AG10803 (cell line): ENCODE results near the gene SYNDIG1.

ENCODE experiments used
- DNase-seq: peaks from one replicate; pipeline ENCODE4 v3.0.0; 2010; ENCODE audit warnings: low read depth
- H3K4me3 ChIP-seq: 2 replicates; pipeline ENCODE4 v1.5.1; 2011; ENCODE audit warnings: mild to moderate bottlenecking, low read length, control low read depth
- TF ChIP-seq, protein P1 (sequence below): conservative IDR thresholded peaks from 2 replicates; pipeline ENCODE4 v1.5.1; 2011; ENCODE audit warnings: mild to moderate bottlenecking, low read length, control low read depth, inconsistent platforms

The SYNDIG1 gene

DNA sequence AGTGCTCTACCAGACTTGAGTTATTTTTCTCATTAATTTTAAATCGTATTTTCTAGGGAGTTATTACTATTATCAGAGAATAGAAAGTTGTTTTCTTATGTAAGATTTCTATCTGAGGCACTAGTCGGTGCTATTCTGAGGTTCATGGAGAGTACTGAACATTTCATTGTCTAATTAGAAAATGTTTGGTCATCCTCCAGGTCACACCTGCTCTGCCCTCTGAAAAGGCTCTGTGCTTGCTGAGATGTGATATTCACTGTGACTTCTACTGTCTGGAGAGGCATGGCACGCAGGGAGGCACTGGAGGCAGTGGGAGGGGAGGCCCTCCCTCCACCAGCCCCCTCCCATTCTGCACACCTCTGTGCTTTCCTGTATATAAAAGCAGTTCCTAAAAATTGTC is 3.0 kb downstream of the SYNDIG1 start:
- TF ChIP-seq, protein P1, sequence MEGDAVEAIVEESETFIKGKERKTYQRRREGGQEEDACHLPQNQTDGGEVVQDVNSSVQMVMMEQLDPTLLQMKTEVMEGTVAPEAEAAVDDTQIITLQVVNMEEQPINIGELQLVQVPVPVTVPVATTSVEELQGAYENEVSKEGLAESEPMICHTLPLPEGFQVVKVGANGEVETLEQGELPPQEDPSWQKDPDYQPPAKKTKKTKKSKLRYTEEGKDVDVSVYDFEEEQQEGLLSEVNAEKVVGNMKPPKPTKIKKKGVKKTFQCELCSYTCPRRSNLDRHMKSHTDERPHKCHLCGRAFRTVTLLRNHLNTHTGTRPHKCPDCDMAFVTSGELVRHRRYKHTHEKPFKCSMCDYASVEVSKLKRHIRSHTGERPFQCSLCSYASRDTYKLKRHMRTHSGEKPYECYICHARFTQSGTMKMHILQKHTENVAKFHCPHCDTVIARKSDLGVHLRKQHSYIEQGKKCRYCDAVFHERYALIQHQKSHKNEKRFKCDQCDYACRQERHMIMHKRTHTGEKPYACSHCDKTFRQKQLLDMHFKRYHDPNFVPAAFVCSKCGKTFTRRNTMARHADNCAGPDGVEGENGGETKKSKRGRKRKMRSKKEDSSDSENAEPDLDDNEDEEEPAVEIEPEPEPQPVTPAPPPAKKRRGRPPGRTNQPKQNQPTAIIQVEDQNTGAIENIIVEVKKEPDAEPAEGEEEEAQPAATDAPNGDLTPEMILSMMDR = no peak
- DNase-seq = no peak
- H3K4me3 ChIP-seq = no peak overlapping the region

DNA sequence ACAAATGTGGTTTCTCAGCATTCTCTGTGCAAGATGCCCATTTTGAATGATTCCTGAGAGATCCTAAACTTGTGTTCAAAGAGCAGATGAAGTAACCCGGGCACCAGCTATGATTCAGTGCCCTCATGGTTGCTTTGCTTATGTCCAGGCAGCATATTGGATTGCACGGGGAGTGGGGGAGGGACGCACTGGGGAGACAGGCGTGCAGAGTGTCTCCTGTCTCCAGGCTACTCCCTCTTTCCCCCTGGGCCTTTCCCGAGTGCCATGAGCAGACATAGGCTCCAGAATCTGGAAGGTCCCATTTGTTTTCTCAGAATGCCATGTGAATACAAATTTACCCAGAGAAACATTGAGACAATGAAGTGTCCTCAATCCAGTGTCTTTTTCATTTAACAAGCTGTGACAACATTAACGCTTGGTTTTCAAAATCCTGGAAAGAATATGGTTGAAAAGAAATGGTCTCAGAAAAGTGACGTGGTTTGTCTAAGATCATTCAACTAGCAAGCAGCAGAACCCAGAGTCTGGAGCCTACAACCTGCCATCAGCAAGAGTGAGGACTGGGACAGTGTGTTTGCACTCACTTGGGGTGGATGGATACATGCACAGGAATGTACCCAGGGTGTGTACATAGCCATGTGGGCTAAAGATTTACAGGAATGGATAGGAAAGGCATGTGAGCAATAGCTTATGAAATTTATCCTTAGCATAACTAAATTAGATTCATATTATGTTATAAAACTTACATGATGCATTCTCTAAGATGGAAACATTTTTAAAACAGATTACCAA is 4.2 kb downstream of the SYNDIG1 start:
- no peak overlapping the region for H3K4me3 ChIP-seq
- no peak for DNase-seq
- TF ChIP-seq, protein P1 = no peak

DNA sequence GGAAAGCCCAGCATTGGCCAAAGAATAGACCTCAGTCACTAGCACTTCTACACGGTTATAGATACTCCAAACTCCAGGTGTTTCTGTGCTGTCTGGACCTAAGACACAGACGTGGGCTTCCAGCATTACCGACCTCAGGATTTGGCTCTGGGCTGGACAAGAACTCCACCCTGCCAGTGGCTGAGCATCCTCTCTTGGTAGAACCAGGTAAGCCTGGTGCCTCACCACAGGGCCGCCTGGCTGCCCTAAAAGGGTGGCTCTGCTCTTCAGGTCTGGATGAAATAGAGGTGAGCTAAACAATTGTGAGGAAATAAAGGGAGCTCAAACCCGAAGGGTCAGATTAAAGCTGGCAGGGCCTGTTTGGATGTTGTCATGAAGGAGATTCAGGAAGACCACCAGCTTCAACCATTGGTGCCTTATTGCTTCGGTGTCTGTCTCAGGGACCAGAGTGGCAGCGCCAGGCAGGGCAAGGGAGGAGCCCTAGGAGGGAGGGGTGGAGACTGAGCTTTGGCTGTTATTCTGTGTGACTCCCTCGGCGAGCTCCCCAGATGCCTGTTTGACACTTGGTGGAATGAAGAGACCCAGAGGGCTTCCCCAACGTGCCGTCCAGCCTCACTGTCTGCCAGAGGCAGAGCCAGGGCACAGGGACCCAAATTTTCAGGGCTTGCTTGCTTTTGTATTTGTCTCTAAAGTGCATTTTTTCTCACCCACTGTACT is 8.6 kb downstream of the SYNDIG1 start:
- no peak overlapping the region for H3K4me3 ChIP-seq
- DNase-seq = no peak
- TF ChIP-seq, protein P1 = no peak

DNA sequence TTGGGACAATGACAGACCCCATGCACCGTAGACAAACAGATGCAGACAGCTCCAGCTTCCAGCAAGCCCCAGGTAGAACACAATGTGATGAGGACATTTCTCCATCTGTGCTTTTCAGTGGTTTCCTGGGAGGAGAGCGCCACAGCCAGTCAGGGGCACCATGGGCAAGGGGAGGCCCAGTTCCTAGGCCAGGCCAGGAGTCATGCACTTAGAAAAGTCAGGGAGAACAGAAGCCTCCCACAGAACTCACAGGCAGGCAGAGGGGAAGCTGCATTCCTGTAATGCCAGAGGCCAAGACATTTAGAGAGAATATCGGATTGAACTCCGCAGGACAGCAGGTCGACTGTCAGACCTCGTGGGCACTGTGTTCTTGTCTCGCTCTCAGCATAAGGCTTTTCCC is 9.2 kb downstream of the SYNDIG1 start:
- DNase-seq = no peak
- H3K4me3 ChIP-seq = no peak overlapping the region
- TF ChIP-seq, protein P1 = no peak

DNA sequence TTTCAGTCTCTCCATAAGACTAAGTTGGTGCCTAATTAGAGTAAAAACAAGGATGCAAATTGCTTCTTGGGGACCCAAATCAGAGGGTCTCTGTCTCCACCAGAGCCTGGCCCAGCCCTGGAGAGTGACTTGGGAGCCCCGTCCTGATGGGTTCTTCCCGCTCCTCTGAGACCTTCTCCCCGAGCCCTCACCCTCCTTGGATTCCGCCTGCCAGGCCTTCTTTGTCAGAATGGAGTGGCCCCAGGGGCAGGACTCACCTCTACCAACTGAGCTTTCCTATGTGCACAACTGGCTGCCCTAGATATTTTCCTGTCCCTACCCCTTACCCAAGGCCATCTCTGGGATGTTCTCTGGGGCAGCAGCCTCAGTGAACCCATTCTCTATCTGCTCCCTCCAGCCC is 9.7 kb downstream of the SYNDIG1 start:
- H3K4me3 ChIP-seq = no peak overlapping the region
- TF ChIP-seq, protein P1 = no peak
- no peak for DNase-seq

DNA sequence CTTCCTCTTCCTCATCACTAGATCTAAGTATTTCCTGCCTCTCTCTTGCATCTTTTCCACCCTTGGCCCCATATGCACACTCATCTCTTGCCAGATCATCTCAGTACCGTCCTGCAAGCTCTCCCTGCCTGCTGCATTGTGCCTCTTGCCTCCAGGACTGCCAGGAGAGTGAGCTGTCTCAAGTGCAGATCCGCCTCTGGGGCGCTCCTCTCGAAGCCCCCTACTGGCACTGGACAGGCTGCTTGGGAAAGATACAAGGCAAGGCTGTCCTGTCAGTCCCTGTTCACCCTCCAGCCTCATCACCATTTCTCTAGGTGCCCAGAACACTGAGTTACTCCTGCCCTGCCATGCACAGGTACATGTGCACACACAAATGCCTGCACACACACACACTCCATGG is 10.2 kb downstream of the SYNDIG1 start:
- no peak overlapping the region for H3K4me3 ChIP-seq
- no peak for DNase-seq
- TF ChIP-seq, protein P1 = no peak

DNA sequence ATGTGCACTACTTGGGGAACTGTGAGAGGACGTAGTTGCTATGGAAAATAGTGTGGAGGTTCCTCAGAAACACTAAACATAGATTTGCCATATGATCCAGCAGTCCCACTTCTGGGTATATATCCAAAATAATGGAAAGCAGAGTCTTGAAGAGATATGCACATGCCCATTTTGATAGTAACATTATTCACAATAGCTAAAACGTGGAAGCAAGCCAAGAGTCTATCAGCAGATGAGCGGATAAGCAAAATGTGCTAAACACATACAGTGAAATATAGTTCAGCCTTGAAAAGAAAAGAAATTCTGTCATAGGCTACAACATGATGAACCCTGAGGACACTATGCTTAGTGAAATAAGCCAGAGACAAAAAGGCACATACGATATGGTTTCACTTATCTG is 11.1 kb downstream of the SYNDIG1 start:
- TF ChIP-seq, protein P1 = no peak
- no peak for DNase-seq
- no peak overlapping the region for H3K4me3 ChIP-seq
